Lower lobe of right lung (tissue), 1 donor: ENCODE data around the gene SCYGR4. TPM values are rescaled to one million over a fixed set of nuclear protein-coding genes. Genes with fewer than 3 reads are reported as not detected.

Source experiments
- total RNA-seq: library from RNA; stranded (reverse); fragmentation: NEBNext Ultra II Directional; extraction: Animal tissue kit (Norgen Biotek cat#: 25700); gene quantifications from one replicate; pipeline ENCODE4 v1.2.1, GENCODE V29; 2021
- donor health status: DM: no; HTN: yes; CAD: no; lungs with severe emphysema.

SCYGR4 gene
- total RNA-seq, 1 donor from 2014 or later, result not detected

Other genes with a start within 250 kb of the SCYGR4 start
- not detected for gene TM4SF20, start 238.2 kb upstream of the SCYGR4 start, total RNA-seq
- not detected for gene SCYGR1, start 229.5 kb upstream of the SCYGR4 start, total RNA-seq
- 100 TPM for gene AGFG1, start 145.3 kb upstream of the SCYGR4 start, total RNA-seq
- not detected for gene SCYGR2, start 18.6 kb upstream of the SCYGR4 start, total RNA-seq
- not detected for gene SCYGR3, start 2.7 kb upstream of the SCYGR4 start, total RNA-seq
- not detected for gene SCYGR5, start 49.3 kb downstream of the SCYGR4 start, total RNA-seq
- gene SLC19A3, start 100.5 kb downstream of the SCYGR4 start, total RNA-seq, result 40.7 TPM
- not detected for gene SCYGR6, start 107.3 kb downstream of the SCYGR4 start, total RNA-seq
- not detected for gene SCYGR7, start 110.8 kb downstream of the SCYGR4 start, total RNA-seq
- not detected for gene SCYGR8, start 128.4 kb downstream of the SCYGR4 start, total RNA-seq
- gene CCL20, start 196.3 kb downstream of the SCYGR4 start, total RNA-seq, result 1.6 TPM